Head of caudate nucleus (tissue), 42 donors: Measurements from ENCODE around the gene AFF2.

ENCODE experiments used
- DNase-seq, 42 donors: peaks; one replicate each; pipeline versions ENCODE4 v3.0.0 to v3.0.0-alpha.2; 2020 to 2021; ENCODE audit warnings: mixed read lengths in 7 of 42
- intact Hi-C: fragments of 100-400 bp; cut with DNase I; formaldehyde crosslinking; loops from one replicate; pipeline ENCODE4 v1.15.0; 2022

The AFF2 gene

DNA sequence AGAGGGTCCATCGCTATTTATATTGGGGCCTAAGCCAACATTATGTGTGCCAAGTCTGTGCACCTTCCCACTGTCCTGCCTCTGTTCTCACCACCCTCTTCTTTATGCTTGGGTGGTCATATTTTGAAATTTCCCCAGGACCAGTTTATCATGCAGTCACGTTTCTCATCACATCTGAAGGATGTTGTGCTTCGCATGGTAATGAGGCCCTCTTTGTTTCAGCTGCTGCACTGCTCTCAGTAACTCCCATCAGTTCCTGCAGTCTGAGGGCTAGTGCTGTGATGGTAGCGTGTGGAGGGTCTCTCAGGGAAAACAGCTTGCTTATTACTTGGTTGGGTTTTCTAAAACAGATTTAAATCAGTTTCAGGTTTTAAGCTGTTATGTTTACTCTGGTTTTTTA, 288.0 kb downstream of the AFF2 start:
- intact Hi-C loops: no loop called here
- DNase-seq: no peak

GRCh38 chrX:148794350-148794749, 293.9 kb downstream of the AFF2 start:
- no peak for DNase-seq
- intact Hi-C loops: no loop called here

DNA sequence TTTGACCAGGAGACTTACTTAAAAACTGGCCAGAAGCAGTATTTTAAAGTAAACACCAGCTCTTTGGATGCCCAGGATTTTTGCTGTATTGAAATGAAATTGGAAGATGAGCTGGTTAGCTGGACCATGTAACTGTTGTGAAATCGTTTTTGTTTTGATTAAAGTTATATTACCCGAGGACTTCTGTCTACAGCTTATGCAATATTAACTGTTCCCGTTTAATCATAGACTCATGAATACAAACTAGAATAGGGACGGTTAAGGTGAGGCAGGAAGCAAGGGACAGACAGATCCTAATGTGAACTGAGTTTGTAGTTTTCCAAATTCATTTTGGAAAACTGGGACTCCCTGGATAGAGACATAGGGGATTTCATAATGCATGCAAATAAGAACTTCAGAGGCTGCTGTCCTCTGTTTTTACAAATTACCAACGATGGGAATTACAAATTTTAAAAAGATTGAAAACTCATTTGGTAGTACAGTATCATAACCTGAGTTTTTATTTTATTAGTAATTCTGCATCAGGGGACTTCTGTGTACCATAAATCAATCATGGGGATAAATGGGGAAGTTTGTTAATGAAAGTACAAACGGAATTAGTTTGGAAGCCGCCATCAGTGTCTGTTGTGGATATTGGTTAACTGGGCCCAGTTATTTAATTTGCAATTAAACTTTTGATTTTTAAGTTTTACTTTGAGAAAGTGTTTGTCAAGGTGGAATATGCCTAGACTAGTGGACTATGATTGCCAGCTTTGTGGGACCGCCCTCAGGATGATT, 304.4 kb downstream of the AFF2 start:
- intact Hi-C loops: no loop called here
- no peak for DNase-seq

DNA sequence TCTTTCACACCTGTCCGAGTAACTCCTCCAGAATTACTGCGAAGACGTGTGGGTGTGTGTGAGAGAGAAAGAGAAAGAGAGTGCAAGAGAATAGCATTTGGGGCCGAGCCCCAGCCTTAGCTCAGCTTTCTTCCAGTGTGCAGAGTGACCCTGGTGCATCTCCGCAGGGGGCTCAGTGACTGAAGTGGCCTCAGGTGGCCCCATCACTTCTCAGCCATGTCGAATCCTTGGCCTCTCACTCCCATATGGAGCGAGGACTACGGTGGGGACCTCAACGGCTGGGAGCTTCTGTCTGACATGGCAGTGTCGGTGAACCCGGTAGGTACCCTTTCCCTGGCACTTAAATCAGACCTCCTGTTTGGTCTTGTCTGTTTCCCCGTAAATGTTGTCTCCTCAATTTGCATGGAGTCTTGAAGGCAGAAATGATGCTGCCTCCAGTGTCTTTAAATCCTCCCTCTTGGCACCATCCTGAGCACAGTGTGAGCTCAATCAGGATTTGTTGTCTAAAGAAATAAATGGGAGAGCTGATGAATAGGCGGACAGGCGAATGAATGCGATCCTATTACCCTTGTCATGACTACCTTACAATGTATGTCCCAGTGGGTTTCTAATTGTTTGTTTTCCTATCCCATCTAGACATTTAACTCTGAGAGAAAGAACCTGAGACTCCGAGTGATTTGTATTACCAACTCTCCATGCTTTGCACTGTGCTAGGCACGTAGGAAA, 305.9 kb downstream of the AFF2 start:
- intact Hi-C loops: no loop called here
- no peak for DNase-seq

DNA sequence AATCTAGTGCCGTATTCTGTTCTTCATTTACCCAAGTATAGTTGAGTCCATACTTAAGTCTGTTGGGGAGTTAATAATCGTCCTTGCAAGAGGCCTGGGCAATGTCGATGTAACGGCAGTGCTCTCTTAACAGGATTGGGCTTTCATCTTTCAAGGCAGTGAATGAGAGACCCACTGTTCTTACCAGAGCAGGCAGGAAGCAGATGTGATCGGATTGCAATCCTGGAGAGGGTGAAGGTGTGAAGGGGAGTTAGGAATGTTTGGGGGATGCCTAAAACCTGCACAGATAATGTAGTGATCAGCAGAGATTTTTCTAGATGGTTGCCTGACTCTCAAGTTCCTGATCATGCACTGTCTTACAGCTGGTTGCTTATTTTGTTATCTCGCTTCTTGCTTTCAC, 308.4 kb downstream of the AFF2 start:
- intact Hi-C loops: no loop called here
- no peak for DNase-seq

DNA sequence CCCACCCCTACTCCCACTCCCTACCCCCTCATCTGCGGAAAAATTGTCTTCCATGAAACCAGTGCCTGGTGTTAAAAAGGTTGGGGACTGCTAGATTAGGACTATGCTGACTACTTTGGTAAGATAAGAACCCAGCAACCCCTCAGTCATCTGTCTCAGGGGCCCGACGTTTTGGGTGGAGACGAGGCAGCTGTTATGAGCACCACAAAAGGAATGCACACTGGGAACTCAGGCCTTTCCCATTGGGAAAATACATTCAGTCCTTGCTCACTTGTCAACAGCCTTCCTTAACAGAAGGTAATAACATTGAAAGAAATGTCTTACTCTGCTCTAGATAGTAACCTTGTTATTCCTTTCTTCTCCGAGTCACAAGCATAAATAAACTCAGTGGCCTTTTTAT, 310.8 kb downstream of the AFF2 start:
- intact Hi-C loops: no loop called here
- no peak for DNase-seq

- DNase-seq: no peak
- intact Hi-C loops: no loop called here
Observed at GRCh38 chrX:148813422-148813821, 313.0 kb downstream of the AFF2 start.

DNA sequence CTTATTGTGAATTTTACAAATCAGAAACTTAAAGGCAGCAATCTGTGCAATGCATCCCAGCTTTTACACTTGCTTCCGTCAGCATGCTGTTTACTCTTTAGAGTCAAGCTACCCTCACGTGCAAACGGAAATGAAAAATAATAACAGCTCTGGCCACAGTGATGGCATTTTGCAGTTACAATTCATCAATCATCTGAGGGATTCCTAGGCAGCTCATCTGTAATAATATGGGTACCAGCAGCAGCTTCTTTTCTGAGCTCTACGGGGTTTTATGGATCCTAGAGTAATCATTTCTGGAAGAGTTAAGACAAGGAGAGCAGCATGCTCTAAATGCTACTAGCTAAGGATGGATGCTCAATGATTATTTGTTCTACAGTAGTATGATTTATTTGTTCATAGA, 313.6 kb downstream of the AFF2 start:
- DNase-seq: no peak
- intact Hi-C loops: no loop called here

- intact Hi-C loops: no loop called here
- DNase-seq: no peak
Observed at GRCh38 chrX:148815218-148815961, 315.0 kb downstream of the AFF2 start.

DNA sequence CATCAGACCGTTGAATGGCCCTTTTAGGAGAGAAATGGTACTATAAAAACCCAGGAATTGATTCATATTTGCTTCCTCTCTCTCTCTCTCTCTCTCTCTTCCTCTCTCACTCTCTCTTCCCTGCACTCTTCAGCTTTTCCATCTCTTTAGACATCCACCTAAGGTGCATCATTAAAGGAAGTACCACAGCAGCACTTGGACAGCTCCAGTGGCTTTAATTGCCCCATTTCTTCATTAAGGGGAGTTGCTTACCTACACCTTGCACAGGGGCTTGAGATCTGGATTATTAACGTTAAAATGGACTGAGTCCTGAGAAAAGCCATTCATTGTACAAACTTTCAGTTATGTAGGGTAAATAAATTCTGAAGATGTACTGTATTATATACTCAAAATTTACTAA, 323.6 kb downstream of the AFF2 start:
- no peak for DNase-seq
- intact Hi-C loops: no loop called here

- intact Hi-C loops: no loop called here
- no peak for DNase-seq
Observed at GRCh38 chrX:148825696-148826095, 325.3 kb downstream of the AFF2 start.

- no peak for DNase-seq
- intact Hi-C loops: no loop called here
Observed at GRCh38 chrX:148836741-148837140, 336.3 kb downstream of the AFF2 start.

DNA sequence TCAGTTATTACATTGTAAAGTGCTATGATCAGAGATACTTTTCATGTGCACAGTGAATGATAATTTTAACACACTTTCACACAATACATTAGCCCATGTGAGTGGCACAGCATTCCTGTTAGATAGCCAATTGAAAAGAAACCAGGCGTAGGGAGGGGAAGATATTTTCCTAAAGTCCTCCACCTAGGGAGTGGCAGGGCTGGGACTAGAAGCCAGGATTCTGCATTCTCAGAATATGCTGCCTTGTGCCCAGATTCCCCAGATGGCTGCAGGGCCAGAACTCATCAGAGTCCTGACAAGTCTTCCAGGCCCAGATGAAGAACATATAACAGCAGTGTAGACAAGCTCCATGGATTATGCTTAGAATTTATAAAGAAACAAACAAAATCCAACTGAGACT, 350.2 kb downstream of the AFF2 start:
- DNase-seq: no peak
- intact Hi-C loops: no loop called here

GRCh38 chrX:148854306-148854705, 353.9 kb downstream of the AFF2 start:
- DNase-seq: no peak
- intact Hi-C loops: no loop called here

- intact Hi-C loops: no loop called here
- no peak for DNase-seq
Observed at GRCh38 chrX:148856505-148856904, 356.1 kb downstream of the AFF2 start.

DNA sequence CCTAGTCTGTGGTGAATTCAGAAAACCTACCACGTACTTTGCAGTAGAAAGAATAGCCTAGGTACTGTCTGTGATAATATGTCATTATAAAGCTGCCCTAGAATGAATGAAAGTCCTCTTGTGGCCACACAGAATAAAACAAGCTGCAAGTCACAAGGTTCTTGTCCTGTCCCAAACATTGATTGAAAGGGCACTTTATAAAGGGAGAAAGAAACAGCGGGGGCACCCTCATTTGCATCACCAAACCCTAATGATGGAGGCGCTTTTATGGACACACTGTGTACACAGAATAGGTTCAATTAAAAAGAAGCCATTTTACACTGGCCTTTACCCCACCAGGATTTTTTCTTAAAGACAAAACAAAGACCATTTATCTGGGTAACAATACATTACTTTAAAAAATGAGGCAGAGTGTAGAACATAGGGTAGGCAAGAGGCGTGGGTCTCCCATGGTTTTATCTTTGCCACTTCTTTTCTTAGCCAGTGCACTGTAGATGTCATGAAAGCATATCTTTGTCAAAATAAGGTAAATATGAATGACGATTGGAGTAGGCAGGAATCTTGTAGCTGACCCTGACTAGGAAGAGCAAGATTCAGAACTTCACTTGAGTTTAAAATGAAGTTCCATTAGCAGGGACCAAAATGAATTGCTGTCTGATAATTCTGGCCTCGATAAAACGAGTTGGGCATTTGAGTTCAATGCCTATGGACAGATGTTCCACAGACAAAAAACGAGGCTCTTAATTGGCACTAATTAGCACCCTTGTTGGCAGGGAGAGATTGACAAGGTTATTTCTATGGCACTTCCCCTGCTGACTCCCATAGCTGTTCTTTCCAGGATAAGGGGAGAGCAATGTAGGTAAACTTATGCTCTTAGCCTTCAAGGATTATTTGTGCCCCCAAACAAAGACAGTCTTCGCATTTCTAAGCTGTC, 365.1 kb downstream of the AFF2 start:
- intact Hi-C loops: no loop called here
- no peak for DNase-seq

DNA sequence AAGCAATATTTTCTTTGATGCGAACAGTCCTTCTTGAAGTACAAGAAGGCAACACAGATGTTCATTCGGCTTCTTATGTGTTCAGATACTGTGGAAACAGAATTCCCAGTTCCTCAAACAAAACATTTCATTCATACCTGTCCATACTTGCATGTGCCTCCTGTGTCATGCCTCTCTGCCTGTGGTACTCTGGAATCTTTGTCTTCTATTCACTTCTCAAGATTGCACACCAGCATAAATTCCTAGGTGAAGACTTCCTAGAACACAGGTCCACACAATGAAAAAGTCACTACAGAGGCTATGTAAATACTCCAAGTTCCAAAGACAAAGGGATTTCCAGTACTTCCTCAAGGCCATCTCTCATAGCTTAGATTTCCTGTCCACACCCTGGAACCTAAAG, 367.2 kb downstream of the AFF2 start:
- no peak for DNase-seq
- intact Hi-C loops: no loop called here

- intact Hi-C loops: no loop called here
- DNase-seq: peak in 9 of 42 donors; percentile 5 to 42 (median 17)
Observed at GRCh38 chrX:148871422-148872160, 371.2 kb downstream of the AFF2 start.

DNA sequence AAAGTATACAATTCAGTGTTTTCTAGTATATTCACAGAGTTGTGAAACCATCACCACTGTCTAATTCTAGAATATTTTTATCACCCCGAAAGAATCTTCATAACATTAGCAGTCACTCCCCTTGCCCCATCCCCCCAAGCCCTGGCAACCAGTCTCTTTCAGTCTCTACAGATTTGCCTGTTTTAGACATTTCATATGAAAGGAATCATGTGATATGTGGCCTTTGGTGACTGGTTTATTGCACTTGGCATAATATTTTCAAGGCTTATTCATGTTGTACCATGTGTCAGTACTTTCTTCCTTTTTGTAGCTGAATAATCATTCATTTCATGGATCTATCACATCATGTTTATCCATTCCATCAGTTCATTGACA, 371.7 kb downstream of the AFF2 start:
- no peak for DNase-seq
- intact Hi-C loops: no loop called here
